Liver (tissue), 9 donors: ENCODE measurements around the gene JADE3. TPM values are rescaled to one million over a fixed set of nuclear protein-coding genes. Genes with fewer than 3 reads are reported as not detected.

Experiments used
- DNase-seq: peaks from one replicate; pipeline ENCODE4 v3.0.0-alpha.2; 2017; ENCODE audit warnings: low spot score
- H3K27ac ChIP-seq, 2 donors: one replicate each; pipeline ENCODE4 v1.7.0; 2013; ENCODE audit warnings: inconsistent platforms in 2 of 2, low read length in 2 of 2, control low read depth in 1 of 2, low read depth in 1 of 2, mild to moderate bottlenecking in 1 of 2
- H3K27me3 ChIP-seq, 4 donors: one replicate each; pipeline versions ENCODE4 v1.6.1 to v1.7.0; 2013; ENCODE audit warnings: low read length in 3 of 4, inconsistent platforms in 1 of 4, mild to moderate bottlenecking in 1 of 4, moderate library complexity in 1 of 4; ENCODE audit not compliant: control insufficient read depth in 4 of 4, insufficient read depth in 4 of 4
- H3K36me3 ChIP-seq, 4 donors: one replicate each; pipeline versions ENCODE4 v1.6.1 to v1.7.0; 2013; ENCODE audit warnings: low read length in 3 of 4, mild to moderate bottlenecking in 3 of 4, low read depth in 1 of 4, moderate library complexity in 1 of 4; ENCODE audit not compliant: control insufficient read depth in 4 of 4, insufficient read depth in 3 of 4
- H3K4me1 ChIP-seq, 4 donors: one replicate each; pipeline versions ENCODE4 v1.6.1 to v1.7.0; 2013; ENCODE audit warnings: low read length in 3 of 4, mild to moderate bottlenecking in 3 of 4, moderate library complexity in 1 of 4; ENCODE audit not compliant: control insufficient read depth in 4 of 4, insufficient read depth in 4 of 4
- H3K4me3 ChIP-seq, 3 donors: one replicate each; pipeline versions ENCODE4 v1.6.1 to v1.7.0; 2013; ENCODE audit warnings: low read length in 3 of 3, control low read depth in 1 of 3, low read depth in 1 of 3, mild to moderate bottlenecking in 1 of 3
- H3K9ac ChIP-seq, 2 donors: one replicate each; pipeline ENCODE4 v1.7.0; 2013; ENCODE audit warnings: low read length in 2 of 2, mild to moderate bottlenecking in 2 of 2, moderate library complexity in 2 of 2, control low read depth in 1 of 2, low read depth in 1 of 2
- H3K9me3 ChIP-seq, 4 donors: one replicate each; pipeline versions ENCODE4 v1.6.1 to v1.7.0; 2013; ENCODE audit warnings: low read length in 3 of 4; ENCODE audit not compliant: control insufficient read depth in 4 of 4
- EGR1 ChIP-seq, 2 donors: IDR thresholded peaks; 2 replicates each; pipeline ENCODE4 v1.6.1; 2016 to 2018; ENCODE audit warnings: antibody characterized with exemption in 2 of 2, low read depth in 2 of 2
- FOXA1 ChIP-seq: IDR thresholded peaks from 2 replicates; pipeline ENCODE4 v1.6.1; 2016; ENCODE audit warnings: antibody characterized with exemption
- FOXA2 ChIP-seq: IDR thresholded peaks from 2 replicates; pipeline ENCODE4 v1.6.1; 2016; ENCODE audit warnings: antibody characterized with exemption
- GABPA ChIP-seq, 2 donors: IDR thresholded peaks in 1 of 2; conservative IDR thresholded peaks in 1 of 2; 2 replicates each; pipeline ENCODE4 v1.6.1; 2016; ENCODE audit warnings: antibody characterized with exemption in 2 of 2, mild to moderate bottlenecking in 1 of 2, moderate library complexity in 1 of 2
- HNF4A ChIP-seq, 2 donors: conservative IDR thresholded peaks; 2 replicates each; pipeline ENCODE4 v1.6.1; 2016; ENCODE audit warnings: antibody characterized with exemption in 2 of 2, mild to moderate bottlenecking in 2 of 2
- HNF4G ChIP-seq: IDR thresholded peaks from 2 replicates; pipeline ENCODE4 v1.6.1; 2016; ENCODE audit warnings: antibody characterized with exemption
- JUND ChIP-seq, 2 donors: IDR thresholded peaks; 2 replicates each; pipeline ENCODE4 v1.6.1; 2016; ENCODE audit warnings: antibody characterized with exemption in 2 of 2
- NR2F2 ChIP-seq: IDR thresholded peaks from 2 replicates; pipeline ENCODE4 v1.6.1; 2016; ENCODE audit warnings: antibody characterized with exemption
- RAD21 ChIP-seq, 2 donors: IDR thresholded peaks; 2 replicates each; pipeline ENCODE4 v1.6.1; 2016; ENCODE audit warnings: antibody characterized with exemption in 2 of 2, mild to moderate bottlenecking in 2 of 2
- REST ChIP-seq: IDR thresholded peaks from 2 replicates; pipeline ENCODE4 v1.6.1; 2016; ENCODE audit warnings: antibody characterized with exemption, mild to moderate bottlenecking
- RXRA ChIP-seq, 2 donors: IDR thresholded peaks; 2 replicates each; pipeline ENCODE4 v1.6.1; 2017 to 2018; ENCODE audit warnings: antibody characterized with exemption in 2 of 2, mild to moderate bottlenecking in 1 of 2
- SP1 ChIP-seq: IDR thresholded peaks from 2 replicates; pipeline ENCODE4 v1.6.1; 2018; ENCODE audit warnings: antibody characterized with exemption, mild to moderate bottlenecking
- TAF1 ChIP-seq: conservative IDR thresholded peaks from 2 replicates; pipeline ENCODE4 v1.6.1; 2016; ENCODE audit warnings: antibody characterized with exemption, mild to moderate bottlenecking
- YY1 ChIP-seq: IDR thresholded peaks from 2 replicates; pipeline ENCODE4 v1.6.1; 2016; ENCODE audit warnings: antibody characterized with exemption, mild to moderate bottlenecking
- ZBTB33 ChIP-seq: IDR thresholded peaks from 2 replicates; pipeline ENCODE4 v1.6.1; 2016; ENCODE audit warnings: antibody characterized with exemption
- WGBS: extraction: QIAGEN DNeasy Blood & Tissue Kit; methylation state at CpG from one replicate; pipeline ENCODE4 v1.1.7; 2013; 5-methylcytosine and 5-hydroxymethylcytosine counted together
- polyA plus RNA-seq, 2 donors: library from polyadenylated mRNA; stranded (reverse) in 1 of 2; unstranded in 1 of 2; fragments of 200-250 nt in 1 of 2; fragments of >200 nt in 1 of 2; fragmentation: Nextera tagmentation in 1 of 2; extraction: Ambion mirVana in 1 of 2; gene quantifications; one replicate each; pipeline versions ENCODE4 v1.2.1 to v1.2.3, GENCODE V29; 2013 to 2015
- total RNA-seq, 2 donors: library from RNA; depleted of rRNA; stranded (reverse); fragments of >200 nt; gene quantifications; one replicate each; pipeline ENCODE4 v1.2.3, GENCODE V29; 2014
- TF ChIP-seq, protein P1 (sequence below): fragments of 150-350 bp; IDR thresholded peaks from 2 replicates; pipeline ENCODE4 v1.5.1; 2017; ENCODE audit warnings: improper control_type of control experiment, low read depth, low read length; ENCODE audit not compliant: missing input control
- donor health status: healthy.
- donor health status: healthy.
- donor health status: healthy.
- donor health status: healthy.
- donor health status: healthy.

The JADE3 gene
- total and polyA plus RNA-seq, 4 donors = 2.6 to 9.0 (median 5.2) TPM

GRCh38 chrX:47059142-47059874, 147.1 kb downstream of the JADE3 start (continued):
- TF ChIP-seq ZBTB33 = no peak
- TF ChIP-seq TAF1 = no peak
- TF ChIP-seq, protein P1, sequence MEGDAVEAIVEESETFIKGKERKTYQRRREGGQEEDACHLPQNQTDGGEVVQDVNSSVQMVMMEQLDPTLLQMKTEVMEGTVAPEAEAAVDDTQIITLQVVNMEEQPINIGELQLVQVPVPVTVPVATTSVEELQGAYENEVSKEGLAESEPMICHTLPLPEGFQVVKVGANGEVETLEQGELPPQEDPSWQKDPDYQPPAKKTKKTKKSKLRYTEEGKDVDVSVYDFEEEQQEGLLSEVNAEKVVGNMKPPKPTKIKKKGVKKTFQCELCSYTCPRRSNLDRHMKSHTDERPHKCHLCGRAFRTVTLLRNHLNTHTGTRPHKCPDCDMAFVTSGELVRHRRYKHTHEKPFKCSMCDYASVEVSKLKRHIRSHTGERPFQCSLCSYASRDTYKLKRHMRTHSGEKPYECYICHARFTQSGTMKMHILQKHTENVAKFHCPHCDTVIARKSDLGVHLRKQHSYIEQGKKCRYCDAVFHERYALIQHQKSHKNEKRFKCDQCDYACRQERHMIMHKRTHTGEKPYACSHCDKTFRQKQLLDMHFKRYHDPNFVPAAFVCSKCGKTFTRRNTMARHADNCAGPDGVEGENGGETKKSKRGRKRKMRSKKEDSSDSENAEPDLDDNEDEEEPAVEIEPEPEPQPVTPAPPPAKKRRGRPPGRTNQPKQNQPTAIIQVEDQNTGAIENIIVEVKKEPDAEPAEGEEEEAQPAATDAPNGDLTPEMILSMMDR = no peak
- TF ChIP-seq RXRA (IDR thresholded peaks at IDR 0.05) = no peak
- no peak for TF ChIP-seq RAD21 (IDR thresholded peaks at IDR 0.05)
- TF ChIP-seq YY1 = no peak
- no peak for TF ChIP-seq FOXA1
- TF ChIP-seq SP1 = no peak
- no peak for TF ChIP-seq FOXA2
- no peak for TF ChIP-seq HNF4G
- no peak for TF ChIP-seq JUND (IDR thresholded peaks at IDR 0.05)

GRCh38 chrX:47060708-47061107, 148.5 kb downstream of the JADE3 start:
- TF ChIP-seq SP1 (no peak), HNF4G (no peak), RAD21 (IDR thresholded peaks at IDR 0.05) (no peak), FOXA1 (no peak), REST (no peak), ZBTB33 (no peak), NR2F2 (no peak), GABPA (IDR thresholded peaks at IDR 0.05 in 1 of 2, conservative IDR thresholded peaks at IDR 0.05 in 1 of 2) (no peak), JUND (IDR thresholded peaks at IDR 0.05) (no peak), EGR1 (IDR thresholded peaks at IDR 0.05; ENCODE audit: low read depth in 2 of 2) (peak in 1 of 2 donors; percentile 35), HNF4A (conservative IDR thresholded peaks at IDR 0.05) (peak in 1 of 2 donors; percentile 26)
- TF ChIP-seq, protein P1 = no peak
- WGBS = 39% methylated on average over 2 of the region's 2 CpGs
- peaks cover 2 to 32% (median 16%) of the 10 kb centered on the region in 4 donors for H3K4me1 ChIP-seq

More at GRCh38 chrX:47060708-47061107, 148.5 kb downstream of the JADE3 start:
- H3K9me3 ChIP-seq = no peaks in the 10 kb centered on the region
- peaks cover 0 to 2% (median 1%) of the 10 kb centered on the region in 4 donors for H3K36me3 ChIP-seq
- H3K27ac ChIP-seq = no peak overlapping the region
- H3K4me3 ChIP-seq = no peak overlapping the region
- DNase-seq = no peak
- H3K27me3 ChIP-seq = peaks cover 0 to 3% (median 0%) of the 10 kb centered on the region in 4 donors
- H3K9ac ChIP-seq = no peak overlapping the region
